ENCODE measurements around the gene KIF9.
"Not testable (repeated sequence)": the region's sequence is repeated elsewhere in the genome, so short reads cannot be mapped to it uniquely, and the experiment has no call there.

Gene KIF9

DNA sequence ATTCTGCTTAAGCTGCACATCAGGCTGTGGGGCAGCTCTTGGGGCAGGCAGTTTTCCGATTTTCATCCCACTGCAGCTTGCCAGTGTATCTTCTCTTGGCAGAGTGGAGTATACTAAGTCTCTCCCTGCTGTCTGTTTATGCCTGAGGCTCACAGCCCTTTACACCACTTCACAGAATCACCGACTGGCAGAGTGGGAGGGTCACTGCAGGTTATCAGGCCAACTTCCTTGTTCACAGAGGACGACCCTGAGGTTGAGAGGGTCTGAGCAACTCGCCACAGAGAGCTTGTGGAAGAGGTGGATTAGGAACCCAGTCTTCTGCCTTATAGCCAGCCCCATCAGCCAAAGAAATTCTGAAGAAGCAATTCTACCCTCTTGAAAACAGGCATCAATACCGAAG is 30.9 kb downstream of the KIF9 start:
- in situ Hi-C loops (cut with MboI; ENCODE audit: low sequenced_read_pairs): no loop called here

- in situ Hi-C loops (cut with MboI; ENCODE audit: low sequenced_read_pairs): not testable (repeated sequence)
These were observed 31.5 kb downstream of the KIF9 start for GRCh38 chr3:47251085-47251484.

- in situ Hi-C loops (cut with MboI; ENCODE audit: low sequenced_read_pairs): no loop called here
These were observed 32.1 kb downstream of the KIF9 start for GRCh38 chr3:47250309-47251060.

- in situ Hi-C loops (cut with MboI; ENCODE audit: low sequenced_read_pairs): no loop called here
These were observed 35.2 kb downstream of the KIF9 start for GRCh38 chr3:47247131-47248064.

- in situ Hi-C loops (cut with MboI; ENCODE audit: low sequenced_read_pairs): no loop called here
These were observed 37.3 kb downstream of the KIF9 start for GRCh38 chr3:47245271-47245670.

- in situ Hi-C loops (cut with MboI; ENCODE audit: low sequenced_read_pairs): no loop called here
These were observed 38.0 kb downstream of the KIF9 start for GRCh38 chr3:47244531-47245100.

- in situ Hi-C loops (cut with MboI; ENCODE audit: low sequenced_read_pairs): no loop called here
These were observed 39.0 kb downstream of the KIF9 start for GRCh38 chr3:47243419-47244147.

DNA sequence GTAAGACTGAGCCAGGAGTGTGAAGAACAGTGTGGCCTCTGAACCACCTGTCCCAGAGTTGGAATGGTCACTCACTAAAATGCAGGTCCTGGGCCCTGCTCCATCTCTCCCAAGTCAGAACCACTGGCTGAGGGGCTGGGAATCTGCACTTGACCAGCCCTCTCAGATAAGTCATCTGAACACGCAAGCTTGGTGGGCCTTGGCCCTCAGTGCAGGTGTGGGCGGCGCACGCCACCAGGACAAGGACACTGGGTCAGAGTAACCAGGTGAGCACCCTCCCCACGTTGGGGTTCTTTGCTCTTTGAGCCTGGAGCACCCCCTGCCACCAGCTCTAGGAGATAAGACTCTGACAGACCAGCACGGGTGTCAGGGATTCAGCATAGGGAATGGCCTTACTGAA is 42.7 kb downstream of the KIF9 start:
- in situ Hi-C loops (cut with MboI; ENCODE audit: low sequenced_read_pairs): no loop called here

- in situ Hi-C loops (cut with MboI; ENCODE audit: low sequenced_read_pairs): no loop called here
These were observed 44.6 kb downstream of the KIF9 start for GRCh38 chr3:47238017-47238416.

GRCh38 chr3:47228088-47228487 is 54.5 kb downstream of the KIF9 start:
- in situ Hi-C loops (cut with MboI; ENCODE audit: low sequenced_read_pairs): no loop called here

GRCh38 chr3:47227678-47228077 is 54.9 kb downstream of the KIF9 start:
- in situ Hi-C loops (cut with MboI; ENCODE audit: low sequenced_read_pairs): no loop called here

GRCh38 chr3:47225310-47225906 is 57.2 kb downstream of the KIF9 start:
- in situ Hi-C loops (cut with MboI; ENCODE audit: low sequenced_read_pairs): no loop called here

DNA sequence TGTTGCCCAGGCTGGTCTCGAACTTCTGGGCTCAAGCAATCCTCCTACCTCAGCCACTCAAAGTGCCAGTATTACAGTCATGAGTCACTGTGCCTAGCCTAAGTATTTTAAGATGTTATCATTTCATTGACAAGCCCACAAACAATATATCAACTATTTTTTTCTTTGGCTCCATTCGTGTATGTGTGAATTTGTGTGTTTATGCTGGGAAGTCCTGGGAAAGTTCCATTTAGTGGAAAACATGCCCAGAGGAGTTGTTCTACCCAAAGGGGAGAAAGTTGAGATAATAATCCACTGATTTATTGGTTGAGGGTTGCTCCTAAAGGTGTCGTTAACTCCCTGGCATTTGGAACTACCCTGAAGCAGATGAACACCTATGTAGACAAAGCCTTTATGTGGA is 58.8 kb downstream of the KIF9 start:
- in situ Hi-C loops (cut with MboI; ENCODE audit: low sequenced_read_pairs): no loop called here

DNA sequence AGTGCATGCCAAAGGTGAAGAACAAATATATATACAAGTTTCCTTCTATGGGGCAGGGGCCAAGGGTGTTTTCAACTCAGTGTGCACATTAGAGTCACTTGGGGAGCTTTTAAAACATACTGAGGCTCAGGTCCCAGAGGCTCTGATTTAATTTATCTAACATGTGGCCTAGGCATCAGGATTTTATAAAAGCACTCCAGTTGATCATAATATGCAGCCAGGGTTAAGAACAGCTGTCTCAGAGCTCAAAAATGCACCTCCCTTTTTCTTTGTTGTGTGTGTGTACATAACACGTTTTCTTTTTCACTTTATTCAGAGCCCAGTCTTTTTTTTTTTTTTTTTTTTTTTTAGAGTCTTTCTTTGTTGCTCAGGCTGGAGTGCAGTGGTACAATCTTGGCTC is 60.8 kb downstream of the KIF9 start:
- in situ Hi-C loops (cut with MboI; ENCODE audit: low sequenced_read_pairs): no loop called here

- in situ Hi-C loops (cut with MboI; ENCODE audit: low sequenced_read_pairs): no loop called here
These were observed 71.7 kb downstream of the KIF9 start for GRCh38 chr3:47210863-47211405.

GRCh38 chr3:47206022-47206421 is 76.6 kb downstream of the KIF9 start:
- in situ Hi-C loops (cut with MboI; ENCODE audit: low sequenced_read_pairs): not testable (repeated sequence)

DNA sequence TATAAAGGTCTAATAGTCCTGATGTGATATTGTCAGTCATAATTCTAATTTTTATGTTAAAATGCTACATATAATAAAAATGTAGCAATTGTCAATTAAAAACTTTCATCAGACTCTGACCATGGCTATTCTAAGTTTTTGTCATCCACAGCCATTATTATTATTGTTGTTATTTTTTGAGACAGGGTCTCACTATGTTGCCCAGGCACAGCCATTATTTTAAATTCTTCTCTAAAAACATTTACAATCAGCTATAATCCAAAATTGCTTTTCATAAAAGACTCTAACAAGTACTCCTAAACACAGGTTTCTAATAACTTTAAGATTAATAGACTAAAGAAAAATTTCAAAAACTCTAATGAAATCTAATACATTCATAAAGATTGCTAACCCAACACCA is 77.7 kb downstream of the KIF9 start:
- in situ Hi-C loops (cut with MboI; ENCODE audit: low sequenced_read_pairs): no loop called here

- in situ Hi-C loops (cut with MboI; ENCODE audit: low sequenced_read_pairs): no loop called here
These were observed 80.1 kb downstream of the KIF9 start for GRCh38 chr3:47202542-47202941.

- in situ Hi-C loops (cut with MboI; ENCODE audit: low sequenced_read_pairs): no loop called here
These were observed 85.3 kb downstream of the KIF9 start for GRCh38 chr3:47197287-47197686.

- in situ Hi-C loops (cut with MboI; ENCODE audit: low sequenced_read_pairs): no loop called here
These were observed 87.6 kb downstream of the KIF9 start for GRCh38 chr3:47194994-47195393.

Measured in hTERT RPE-1 (cell line).